Fibroblast of villous mesenchyme (primary cell): ENCODE data around the gene MRGPRG. TPM values are rescaled to one million over a fixed set of nuclear protein-coding genes. Genes with fewer than 3 reads are reported as not detected.

Experiments used
- DNase-seq: peaks from one replicate; pipeline ENCODE4 v3.0.0-alpha.2; 2010; ENCODE audit warnings: low read depth
- H3K4me3 ChIP-seq: 2 replicates; pipeline ENCODE4 v1.5.1; 2011; ENCODE audit warnings: low read depth, mild to moderate bottlenecking, low read length
- CTCF ChIP-seq: IDR thresholded peaks from 2 replicates; pipeline ENCODE4 v1.5.1; 2012; ENCODE audit warnings: low read depth, mild to moderate bottlenecking, low read length; ENCODE audit not compliant: insufficient read depth
- total RNA-seq: library from RNA; depleted of rRNA; stranded (reverse); fragments of >200 nt; gene quantifications from 2 replicates; pipeline ENCODE4 v1.2.3, GENCODE V29; 2012

Gene MRGPRG
- total RNA-seq, 1 donor, result not detected

GRCh38 chr11:3199537-3200295 lies 18.9 kb downstream of the MRGPRG start:
- H3K4me3 ChIP-seq, result no peak overlapping the region
- DNase-seq, result no peak

GRCh38 chr11:3198815-3199214 lies 19.8 kb downstream of the MRGPRG start:
- DNase-seq, result no peak
- no peak overlapping the region for H3K4me3 ChIP-seq
- TF ChIP-seq CTCF, result no peak

More at GRCh38 chr11:3199537-3200295, 18.9 kb downstream of the MRGPRG start:
- no peak for TF ChIP-seq CTCF

- no peak for DNase-seq
- H3K4me3 ChIP-seq, result no peak overlapping the region
- TF ChIP-seq CTCF, result no peak
Measured at GRCh38 chr11:3197878-3198528, 20.6 kb downstream of the MRGPRG start.

- TF ChIP-seq CTCF, result no peak
- no peak for DNase-seq
- no peak overlapping the region for H3K4me3 ChIP-seq
Measured at GRCh38 chr11:3197044-3197695, 21.4 kb downstream of the MRGPRG start.

- no peak for TF ChIP-seq CTCF
- no peak for DNase-seq
- no peak overlapping the region for H3K4me3 ChIP-seq
Measured at GRCh38 chr11:3196161-3197043, 22.2 kb downstream of the MRGPRG start.
